Fibroblast of the aortic adventitia (primary cell): ENCODE data around the gene SYT7. TPM values are rescaled to one million over a fixed set of nuclear protein-coding genes. Genes with fewer than 3 reads are reported as not detected.

Experiments
- DNase-seq: peaks from one replicate; pipeline ENCODE4 v3.0.0-alpha.2; 2010; ENCODE audit warnings: low read depth
- H3K4me3 ChIP-seq: 2 replicates; pipeline ENCODE4 v1.5.1; 2011; ENCODE audit warnings: low read depth, mild to moderate bottlenecking, control low read depth, low read length, moderate library complexity
- total RNA-seq: library from RNA; depleted of rRNA; stranded (reverse); fragments of >200 nt; gene quantifications from 2 replicates; pipeline ENCODE4 v1.2.3, GENCODE V29; 2012; ENCODE audit warnings: low replicate concordance
- TF ChIP-seq, protein P1 (sequence below): IDR thresholded peaks from 2 replicates; pipeline ENCODE4 v1.5.1; 2011; ENCODE audit warnings: mild to moderate bottlenecking, low read length, control low read depth, inconsistent platforms; ENCODE audit not compliant: insufficient read depth

Gene SYT7
- total RNA-seq, 1 donor, result 112 TPM

DNA sequence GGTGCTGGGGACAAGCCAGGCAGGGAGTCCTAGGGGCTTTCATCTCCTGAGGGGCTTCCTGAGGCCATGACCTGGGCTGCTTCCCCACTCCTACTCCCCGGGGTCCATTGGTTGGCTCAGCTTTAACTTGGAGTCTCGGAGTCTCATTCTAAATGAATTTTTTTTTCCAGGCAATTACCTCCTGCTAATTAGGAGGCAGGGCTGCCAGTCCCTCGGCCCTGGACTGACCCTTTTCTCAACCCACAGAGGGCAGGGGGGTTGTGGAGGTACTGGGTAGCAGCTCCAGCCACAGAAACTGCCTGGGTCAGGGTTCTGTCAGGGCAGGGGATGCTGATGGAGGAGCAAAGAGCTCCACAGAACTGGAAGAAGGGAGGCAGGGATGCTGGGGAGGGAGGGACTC, 11.9 kb downstream of the SYT7 start:
- TF ChIP-seq, protein P1, sequence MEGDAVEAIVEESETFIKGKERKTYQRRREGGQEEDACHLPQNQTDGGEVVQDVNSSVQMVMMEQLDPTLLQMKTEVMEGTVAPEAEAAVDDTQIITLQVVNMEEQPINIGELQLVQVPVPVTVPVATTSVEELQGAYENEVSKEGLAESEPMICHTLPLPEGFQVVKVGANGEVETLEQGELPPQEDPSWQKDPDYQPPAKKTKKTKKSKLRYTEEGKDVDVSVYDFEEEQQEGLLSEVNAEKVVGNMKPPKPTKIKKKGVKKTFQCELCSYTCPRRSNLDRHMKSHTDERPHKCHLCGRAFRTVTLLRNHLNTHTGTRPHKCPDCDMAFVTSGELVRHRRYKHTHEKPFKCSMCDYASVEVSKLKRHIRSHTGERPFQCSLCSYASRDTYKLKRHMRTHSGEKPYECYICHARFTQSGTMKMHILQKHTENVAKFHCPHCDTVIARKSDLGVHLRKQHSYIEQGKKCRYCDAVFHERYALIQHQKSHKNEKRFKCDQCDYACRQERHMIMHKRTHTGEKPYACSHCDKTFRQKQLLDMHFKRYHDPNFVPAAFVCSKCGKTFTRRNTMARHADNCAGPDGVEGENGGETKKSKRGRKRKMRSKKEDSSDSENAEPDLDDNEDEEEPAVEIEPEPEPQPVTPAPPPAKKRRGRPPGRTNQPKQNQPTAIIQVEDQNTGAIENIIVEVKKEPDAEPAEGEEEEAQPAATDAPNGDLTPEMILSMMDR, result no peak
- no peak overlapping the region for H3K4me3 ChIP-seq
- no peak for DNase-seq

DNA sequence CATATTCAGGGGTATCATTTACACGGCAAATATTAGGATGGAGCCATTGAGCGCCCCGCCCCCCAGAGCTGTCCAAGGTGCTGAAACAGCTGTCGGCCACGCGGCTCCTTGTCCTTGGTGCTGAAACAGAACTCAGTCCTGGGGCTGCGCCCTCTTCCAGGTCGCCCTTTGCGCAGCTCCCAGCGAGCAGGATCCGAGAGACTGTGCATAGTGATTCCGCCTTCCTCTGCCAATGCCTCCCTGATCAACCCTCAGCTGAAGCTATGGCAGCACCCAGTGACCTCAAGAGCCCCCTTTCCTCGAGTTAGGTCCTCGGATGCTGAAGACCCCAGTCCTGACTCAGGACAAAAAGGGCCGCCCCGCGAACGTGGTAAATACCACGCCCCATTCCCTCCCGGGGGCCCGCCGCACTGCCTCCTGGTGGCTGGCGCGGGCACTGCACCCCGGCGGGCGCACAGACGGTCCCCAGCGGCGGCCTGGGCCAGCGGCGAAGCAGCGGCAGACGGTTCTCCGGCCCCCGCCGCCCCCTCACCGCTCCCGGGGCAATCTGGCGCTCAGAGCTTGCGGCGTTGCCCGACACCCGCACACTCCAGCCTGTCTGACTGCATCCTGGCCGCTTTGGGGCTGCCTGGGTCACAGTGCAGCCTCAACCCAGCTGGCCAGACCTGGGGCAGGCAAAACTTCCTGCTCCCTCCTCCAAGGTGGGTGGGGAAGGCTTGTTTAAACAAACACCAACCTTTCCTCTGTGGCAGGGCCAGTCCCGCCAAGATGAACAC, 13.4 kb downstream of the SYT7 start:
- TF ChIP-seq, protein P1, result peak; percentile 54
- peak; percentile 82 for DNase-seq
- H3K4me3 ChIP-seq, result no peak overlapping the region

DNA sequence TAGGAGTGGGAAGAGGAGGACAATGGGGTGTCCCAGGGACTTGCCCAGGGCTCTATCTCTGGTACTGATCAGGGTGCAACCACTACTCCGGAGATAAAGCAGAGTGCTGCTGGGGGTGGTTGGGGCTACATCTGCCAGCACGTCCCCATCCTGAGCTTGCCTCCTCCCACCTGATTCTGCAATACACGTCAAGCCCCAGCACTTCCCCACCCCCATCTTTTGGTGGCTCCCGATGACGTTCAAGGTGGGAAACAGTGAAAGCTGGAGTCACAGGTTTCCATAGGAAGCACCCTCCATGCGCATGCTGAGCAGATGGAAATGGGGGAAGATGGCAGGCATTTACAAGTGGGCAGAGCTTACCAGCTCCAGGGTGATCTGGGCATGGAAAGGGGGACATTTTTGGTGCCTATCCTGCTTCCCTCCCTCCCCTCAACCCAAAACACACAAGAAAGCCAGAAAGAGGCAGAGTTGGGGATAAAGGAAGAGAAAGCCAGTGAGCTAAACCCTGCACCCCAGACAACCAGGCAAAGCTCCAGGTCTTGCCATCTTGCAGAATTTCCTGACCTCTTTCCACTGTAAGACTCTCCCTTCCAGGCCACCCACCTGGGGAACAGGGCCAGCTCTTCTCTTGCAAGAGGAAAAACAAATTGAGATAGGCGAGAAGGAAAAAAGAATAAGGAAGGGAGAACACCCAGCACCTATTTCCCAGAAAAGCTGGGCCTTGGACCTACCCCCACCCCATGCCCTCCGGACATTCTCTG, 15.8 kb downstream of the SYT7 start:
- TF ChIP-seq, protein P1, result no peak
- no peak for DNase-seq
- H3K4me3 ChIP-seq, result no peak overlapping the region

DNA sequence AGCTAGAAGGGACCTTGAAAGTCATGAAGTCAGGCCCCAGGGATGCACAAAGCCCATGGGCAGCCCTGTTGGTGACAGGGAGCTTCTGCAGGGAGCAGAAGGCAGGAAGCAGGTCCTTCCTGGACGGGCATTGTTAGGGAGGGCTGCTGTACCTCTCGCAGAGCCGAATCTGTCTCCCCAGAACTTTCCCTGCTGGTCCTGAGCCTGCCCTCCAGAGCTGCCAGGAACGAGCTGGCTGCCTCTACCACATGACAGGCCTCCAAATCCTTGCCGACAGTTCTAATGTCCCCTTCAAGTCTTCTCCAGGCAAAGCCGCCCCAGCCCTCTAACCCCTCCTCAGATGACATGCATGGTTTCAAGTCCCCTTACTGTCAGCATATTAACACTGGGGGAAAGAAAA, 20.1 kb downstream of the SYT7 start:
- TF ChIP-seq, protein P1, result no peak
- no peak for DNase-seq
- H3K4me3 ChIP-seq, result no peak overlapping the region

DNA sequence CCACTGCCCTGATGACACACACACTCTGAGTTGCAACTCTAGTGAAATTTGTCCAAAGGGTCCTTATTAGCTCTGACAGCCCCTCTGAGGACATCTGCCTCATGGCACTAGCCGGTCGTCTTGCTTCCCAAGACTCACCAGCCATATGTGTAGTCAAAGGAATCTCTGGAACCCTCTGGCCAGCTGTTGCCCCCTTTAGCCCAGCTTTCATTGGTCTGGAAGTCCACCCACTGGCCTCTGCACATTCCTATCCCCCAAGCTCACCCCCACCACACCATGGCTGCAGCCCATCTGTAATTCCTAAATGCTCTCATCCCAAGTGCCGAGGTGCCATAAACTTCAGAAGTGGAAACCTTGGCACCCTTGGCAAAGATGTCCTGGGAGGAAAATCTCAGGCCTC, 24.3 kb downstream of the SYT7 start:
- DNase-seq, result no peak
- TF ChIP-seq, protein P1, result no peak
- H3K4me3 ChIP-seq, result no peak overlapping the region

DNA sequence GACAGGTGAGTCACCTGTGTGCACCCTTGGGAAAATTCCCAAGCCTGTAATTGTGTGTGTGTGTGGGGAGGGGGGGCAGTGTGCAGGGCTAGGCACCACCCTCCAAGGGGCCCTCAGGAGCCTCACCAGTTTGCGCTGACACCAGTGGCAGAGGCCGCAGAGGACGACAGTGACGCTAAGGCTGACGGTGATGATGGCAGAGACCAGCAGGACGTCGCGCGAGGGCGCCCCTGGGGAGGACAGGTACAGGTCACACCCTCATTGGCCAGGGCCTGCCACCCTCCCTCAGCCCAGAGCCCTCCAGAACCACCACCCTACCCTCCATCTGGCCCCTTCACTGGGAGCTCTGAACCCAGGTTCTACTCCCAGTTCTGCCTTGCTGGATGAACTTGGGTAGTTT, 24.9 kb downstream of the SYT7 start:
- TF ChIP-seq, protein P1, result no peak
- H3K4me3 ChIP-seq, result no peak overlapping the region
- no peak for DNase-seq
